ENCODE data around the gene PLXDC1.
A peak's percentile ranks its signal among the peaks of the same experiment; 100 is the strongest.
"Not testable (repeated sequence)": the region's sequence is repeated elsewhere in the genome, so short reads cannot be mapped to it uniquely, and the experiment has no call there.

The PLXDC1 gene

DNA sequence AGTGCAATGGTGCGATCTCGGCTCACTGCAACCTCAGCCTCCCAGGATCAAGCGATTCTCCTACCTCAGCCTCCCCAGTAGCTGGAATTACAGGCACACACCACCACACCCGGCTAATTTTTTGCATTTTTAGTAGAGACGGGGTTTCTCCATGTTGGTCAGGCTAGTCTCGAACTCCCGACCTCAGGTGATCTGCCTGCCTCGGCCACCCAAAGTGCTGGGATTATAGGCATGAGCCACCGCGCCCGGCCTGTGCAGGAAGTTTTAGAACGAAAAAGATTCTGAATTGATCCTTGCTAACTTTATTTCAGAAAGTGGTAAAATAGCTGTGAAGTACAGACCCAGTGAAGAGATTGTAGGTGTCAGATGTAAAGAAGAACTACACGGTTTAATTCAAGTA, 125.1 kb downstream of the PLXDC1 start:
- H3K9me3 ChIP-seq (ENCODE audit: control insufficient read depth in 2 of 2, low read length in 2 of 2); H3K36me3 ChIP-seq (ENCODE audit: control insufficient read depth in 2 of 2, insufficient read depth in 2 of 2, low read length in 2 of 2); H3K4me1 ChIP-seq (ENCODE audit: control insufficient read depth in 2 of 2, insufficient read depth in 2 of 2, low read length in 2 of 2); H3K27ac ChIP-seq (ENCODE audit: low read depth in 2 of 2, low read length in 2 of 2); H3K4me3 ChIP-seq (ENCODE audit: low read length in 2 of 2); H3K27me3 ChIP-seq (ENCODE audit: control insufficient read depth in 2 of 2, insufficient read depth in 2 of 2, low read length in 2 of 2); H3K9ac ChIP-seq (ENCODE audit: low read depth in 1 of 2, low read length in 2 of 2): not testable (repeated sequence)

GRCh38 chr17:39022924-39023323, 128.5 kb downstream of the PLXDC1 start:
- H3K4me1 ChIP-seq (ENCODE audit: control insufficient read depth in 2 of 2, insufficient read depth in 2 of 2, low read length in 2 of 2): peaks cover 8 to 10% of the 10 kb centered on the region in 2 donors
- no peaks in the 10 kb centered on the region for H3K9me3 ChIP-seq (ENCODE audit: control insufficient read depth in 2 of 2, low read length in 2 of 2)
- no peak overlapping the region for H3K4me3 ChIP-seq (ENCODE audit: low read length in 2 of 2)
- no peak overlapping the region for H3K9ac ChIP-seq (ENCODE audit: low read depth in 1 of 2, low read length in 2 of 2)
- H3K36me3 ChIP-seq (ENCODE audit: control insufficient read depth in 2 of 2, insufficient read depth in 2 of 2, low read length in 2 of 2): no peaks in the 10 kb centered on the region
- H3K27ac ChIP-seq (ENCODE audit: low read depth in 2 of 2, low read length in 2 of 2): no peak overlapping the region
- H3K27me3 ChIP-seq (ENCODE audit: control insufficient read depth in 2 of 2, insufficient read depth in 2 of 2, low read length in 2 of 2): no peaks in the 10 kb centered on the region

GRCh38 chr17:39020037-39020436, 131.4 kb downstream of the PLXDC1 start:
- H3K36me3 ChIP-seq (ENCODE audit: control insufficient read depth in 2 of 2, insufficient read depth in 2 of 2, low read length in 2 of 2); H3K4me1 ChIP-seq (ENCODE audit: control insufficient read depth in 2 of 2, insufficient read depth in 2 of 2, low read length in 2 of 2); H3K9ac ChIP-seq (ENCODE audit: low read depth in 1 of 2, low read length in 2 of 2); H3K27ac ChIP-seq (ENCODE audit: low read depth in 2 of 2, low read length in 2 of 2); H3K9me3 ChIP-seq (ENCODE audit: control insufficient read depth in 2 of 2, low read length in 2 of 2); H3K4me3 ChIP-seq (ENCODE audit: low read length in 2 of 2); H3K27me3 ChIP-seq (ENCODE audit: control insufficient read depth in 2 of 2, insufficient read depth in 2 of 2, low read length in 2 of 2): not testable (repeated sequence)

DNA sequence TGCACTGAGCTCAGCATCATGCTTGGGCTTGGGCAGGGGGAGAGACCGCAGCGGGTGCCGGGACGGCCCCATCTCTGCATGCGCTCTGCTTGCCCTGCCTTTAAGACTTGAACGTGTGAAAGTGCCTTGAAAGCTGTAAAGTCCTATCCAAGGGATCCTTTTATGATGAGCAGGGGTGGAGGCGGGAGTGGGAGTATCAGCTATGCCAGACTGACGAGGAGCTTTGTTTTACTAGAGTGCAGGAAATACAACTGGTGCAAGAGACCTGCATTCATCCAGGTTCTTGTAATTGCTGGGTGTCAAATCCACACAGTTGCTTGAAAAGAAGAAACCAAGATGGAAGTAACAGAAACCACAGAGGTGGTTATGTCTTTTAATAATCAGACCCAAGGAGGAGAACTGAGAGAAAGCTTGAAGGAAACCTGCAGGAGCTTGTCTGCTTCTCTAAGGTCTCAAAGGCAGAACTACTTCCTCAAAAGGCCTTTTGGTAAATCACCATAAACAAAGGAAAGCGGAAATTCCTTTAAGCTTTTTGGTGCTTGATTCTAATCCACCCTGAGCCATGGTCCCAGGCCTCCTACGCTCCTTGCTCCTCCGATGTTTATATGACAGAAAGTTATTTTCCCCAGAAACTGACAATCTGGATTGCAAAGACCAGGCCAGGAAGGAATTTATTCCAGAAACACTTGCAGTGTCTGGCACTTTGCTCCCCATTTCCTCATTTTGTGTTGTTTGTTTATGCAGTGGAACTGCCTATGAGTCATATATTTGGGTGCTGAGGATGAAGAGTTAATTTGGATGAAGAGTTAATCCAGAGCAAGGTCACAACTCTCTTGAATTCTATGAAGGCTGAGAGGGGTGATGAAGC, 132.9 kb downstream of the PLXDC1 start:
- peak overlapping the region; percentile 37 to 56 for H3K27ac ChIP-seq (ENCODE audit: low read depth in 2 of 2, low read length in 2 of 2)
- H3K9ac ChIP-seq (ENCODE audit: low read depth in 1 of 2, low read length in 2 of 2): no peak overlapping the region
- no peaks in the 10 kb centered on the region for H3K9me3 ChIP-seq (ENCODE audit: control insufficient read depth in 2 of 2, low read length in 2 of 2)
- no peak overlapping the region for H3K4me3 ChIP-seq (ENCODE audit: low read length in 2 of 2)
- no peaks in the 10 kb centered on the region for H3K27me3 ChIP-seq (ENCODE audit: control insufficient read depth in 2 of 2, insufficient read depth in 2 of 2, low read length in 2 of 2)
- H3K4me1 ChIP-seq (ENCODE audit: control insufficient read depth in 2 of 2, insufficient read depth in 2 of 2, low read length in 2 of 2): peaks cover 4% of the 10 kb centered on the region in 2 donors
- H3K36me3 ChIP-seq (ENCODE audit: control insufficient read depth in 2 of 2, insufficient read depth in 2 of 2, low read length in 2 of 2): no peaks in the 10 kb centered on the region

- peak overlapping the region in 1 of 2 donors; percentile 21 for H3K27ac ChIP-seq (ENCODE audit: low read depth in 2 of 2, low read length in 2 of 2)
- H3K9me3 ChIP-seq (ENCODE audit: control insufficient read depth in 2 of 2, low read length in 2 of 2): no peaks in the 10 kb centered on the region
- H3K4me1 ChIP-seq (ENCODE audit: control insufficient read depth in 2 of 2, insufficient read depth in 2 of 2, low read length in 2 of 2): peaks cover 4% of the 10 kb centered on the region in 2 donors
- no peaks in the 10 kb centered on the region for H3K27me3 ChIP-seq (ENCODE audit: control insufficient read depth in 2 of 2, insufficient read depth in 2 of 2, low read length in 2 of 2)
- no peak overlapping the region for H3K4me3 ChIP-seq (ENCODE audit: low read length in 2 of 2)
- H3K9ac ChIP-seq (ENCODE audit: low read depth in 1 of 2, low read length in 2 of 2): no peak overlapping the region
- H3K36me3 ChIP-seq (ENCODE audit: control insufficient read depth in 2 of 2, insufficient read depth in 2 of 2, low read length in 2 of 2): no peaks in the 10 kb centered on the region
These were observed 135.0 kb downstream of the PLXDC1 start for GRCh38 chr17:39016193-39017153.

- Histone ChIP-seq H3K27me3 (ENCODE audit: control insufficient read depth in 2 of 2, insufficient read depth in 2 of 2, low read length in 2 of 2) (no peaks in the 10 kb centered on the region), H3K4me3 (ENCODE audit: low read length in 2 of 2) (no peak overlapping the region), H3K9ac (ENCODE audit: low read depth in 1 of 2, low read length in 2 of 2) (no peak overlapping the region), H3K36me3 (ENCODE audit: control insufficient read depth in 2 of 2, insufficient read depth in 2 of 2, low read length in 2 of 2) (no peaks in the 10 kb centered on the region), H3K27ac (ENCODE audit: low read depth in 2 of 2, low read length in 2 of 2) (no peak overlapping the region), H3K4me1 (ENCODE audit: control insufficient read depth in 2 of 2, insufficient read depth in 2 of 2, low read length in 2 of 2) (peaks cover 4% of the 10 kb centered on the region in 2 donors), H3K9me3 (ENCODE audit: control insufficient read depth in 2 of 2, low read length in 2 of 2) (no peaks in the 10 kb centered on the region)
These were observed 135.9 kb downstream of the PLXDC1 start for GRCh38 chr17:39015546-39015935.

DNA sequence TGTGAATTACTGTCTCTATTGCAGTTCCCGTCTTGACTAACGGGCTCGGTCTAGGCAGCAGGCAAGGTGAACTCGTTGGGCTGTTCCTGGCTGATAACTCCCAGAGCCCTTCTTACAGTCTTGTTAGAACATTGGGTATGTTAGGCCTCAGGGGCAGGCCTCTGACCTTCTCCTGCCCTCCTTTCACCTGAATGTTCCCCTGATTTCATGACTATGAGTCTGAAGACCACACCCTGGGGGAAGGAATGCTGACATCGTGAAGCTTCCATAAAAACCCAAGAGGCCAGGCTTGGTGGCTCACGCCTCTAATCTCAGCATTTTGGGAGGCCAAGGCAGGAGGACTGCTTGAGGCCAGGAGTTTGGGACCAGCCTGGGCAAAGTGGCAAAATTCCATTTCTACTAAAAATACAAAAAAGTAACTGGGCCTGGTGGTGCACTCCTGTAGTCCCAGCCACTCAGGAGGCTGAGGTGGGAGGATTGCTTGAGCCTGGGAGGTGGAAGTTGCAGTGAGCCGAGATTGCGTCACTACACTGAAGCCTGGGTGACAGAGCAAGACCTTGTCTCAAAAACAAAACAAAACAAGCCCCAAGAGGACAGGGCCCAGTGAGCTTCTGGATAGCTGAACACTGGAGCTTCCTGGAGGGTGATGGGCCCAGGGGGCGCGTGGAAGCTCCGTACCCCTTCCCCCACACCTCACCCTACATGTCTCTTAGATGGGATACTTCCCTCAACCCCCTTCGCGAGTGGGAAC, 136.5 kb downstream of the PLXDC1 start:
- Histone ChIP-seq H3K36me3 (ENCODE audit: control insufficient read depth in 2 of 2, insufficient read depth in 2 of 2, low read length in 2 of 2) (no peaks in the 10 kb centered on the region), H3K9ac (ENCODE audit: low read depth in 1 of 2, low read length in 2 of 2) (no peak overlapping the region), H3K4me1 (ENCODE audit: control insufficient read depth in 2 of 2, insufficient read depth in 2 of 2, low read length in 2 of 2) (peaks cover 4% of the 10 kb centered on the region in 2 donors), H3K4me3 (ENCODE audit: low read length in 2 of 2) (no peak overlapping the region), H3K27me3 (ENCODE audit: control insufficient read depth in 2 of 2, insufficient read depth in 2 of 2, low read length in 2 of 2) (no peaks in the 10 kb centered on the region), H3K9me3 (ENCODE audit: control insufficient read depth in 2 of 2, low read length in 2 of 2) (no peaks in the 10 kb centered on the region), H3K27ac (ENCODE audit: low read depth in 2 of 2, low read length in 2 of 2) (peak overlapping the region in 1 of 2 donors; percentile 22)

DNA sequence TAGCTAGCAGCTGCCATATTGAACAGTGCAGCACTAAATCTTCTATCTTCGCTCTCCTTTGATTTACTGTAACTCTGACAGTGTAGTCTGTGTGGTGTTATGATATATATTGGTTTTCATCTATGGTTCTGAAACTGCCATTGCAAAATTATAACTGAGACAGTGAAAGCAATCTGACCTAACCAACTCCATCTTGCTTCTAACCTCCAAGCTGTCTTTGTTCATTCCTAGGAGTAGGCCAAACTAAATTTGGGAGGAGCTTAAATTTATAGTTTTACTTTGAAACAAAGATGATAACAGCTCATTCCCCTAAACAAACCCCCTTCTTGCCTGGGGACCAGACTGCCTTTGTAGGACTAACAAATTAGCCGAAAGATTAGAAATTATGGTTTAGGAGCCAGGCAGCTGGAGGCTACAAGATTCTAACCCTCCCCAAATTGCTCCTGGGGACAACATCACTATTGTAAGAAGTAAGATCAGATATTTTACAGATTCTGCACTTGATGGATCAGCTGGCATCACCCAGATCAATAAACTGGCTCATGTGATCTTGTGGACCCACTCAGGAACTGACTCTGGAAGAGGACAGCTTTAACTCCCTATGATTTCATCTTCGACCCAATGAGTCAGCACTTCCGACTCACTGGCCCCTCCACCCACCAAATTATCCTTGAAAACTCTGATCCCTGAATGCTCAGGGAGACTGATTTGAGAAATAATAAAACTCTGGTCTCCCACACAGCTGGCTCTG, 137.2 kb downstream of the PLXDC1 start:
- Histone ChIP-seq H3K4me1 (ENCODE audit: control insufficient read depth in 2 of 2, insufficient read depth in 2 of 2, low read length in 2 of 2) (peaks cover 4% of the 10 kb centered on the region in 2 donors), H3K36me3 (ENCODE audit: control insufficient read depth in 2 of 2, insufficient read depth in 2 of 2, low read length in 2 of 2) (no peaks in the 10 kb centered on the region), H3K27ac (ENCODE audit: low read depth in 2 of 2, low read length in 2 of 2) (peak overlapping the region in 1 of 2 donors; percentile 22), H3K9ac (ENCODE audit: low read depth in 1 of 2, low read length in 2 of 2) (no peak overlapping the region), H3K9me3 (ENCODE audit: control insufficient read depth in 2 of 2, low read length in 2 of 2) (no peaks in the 10 kb centered on the region), H3K4me3 (ENCODE audit: low read length in 2 of 2) (no peak overlapping the region), H3K27me3 (ENCODE audit: control insufficient read depth in 2 of 2, insufficient read depth in 2 of 2, low read length in 2 of 2) (no peaks in the 10 kb centered on the region)

Measured in mucosa of rectum (tissue), 2 donors.